Measurements from ENCODE around the gene GPHB5. TPM values are rescaled to one million over a fixed set of nuclear protein-coding genes. Genes with fewer than 3 reads are reported as not detected.

The GPHB5 gene
- total and polyA plus RNA-seq, 2 experiments from 2014 or later = not detected

DNA sequence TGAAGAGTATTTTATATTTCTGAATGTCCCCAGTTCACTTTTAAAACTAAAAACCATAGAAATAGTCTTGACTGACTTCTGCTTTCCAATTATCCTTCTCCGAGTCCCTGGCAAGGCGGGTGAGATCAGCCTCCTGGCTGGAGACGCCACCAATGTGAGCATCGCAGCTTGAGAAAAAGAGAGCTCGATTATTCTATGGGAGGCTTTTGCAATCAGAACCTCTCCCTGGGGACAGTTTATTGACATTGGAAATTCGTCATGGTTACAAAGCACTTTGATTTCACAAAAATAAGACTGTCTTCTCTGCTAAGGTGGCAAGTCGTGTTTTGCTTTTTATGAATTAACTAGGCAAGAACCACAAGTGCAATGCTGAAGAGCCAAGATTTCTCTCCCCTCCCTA is 23.6 kb upstream of the GPHB5 start (continued):
- TF ChIP-seq, protein P1, sequence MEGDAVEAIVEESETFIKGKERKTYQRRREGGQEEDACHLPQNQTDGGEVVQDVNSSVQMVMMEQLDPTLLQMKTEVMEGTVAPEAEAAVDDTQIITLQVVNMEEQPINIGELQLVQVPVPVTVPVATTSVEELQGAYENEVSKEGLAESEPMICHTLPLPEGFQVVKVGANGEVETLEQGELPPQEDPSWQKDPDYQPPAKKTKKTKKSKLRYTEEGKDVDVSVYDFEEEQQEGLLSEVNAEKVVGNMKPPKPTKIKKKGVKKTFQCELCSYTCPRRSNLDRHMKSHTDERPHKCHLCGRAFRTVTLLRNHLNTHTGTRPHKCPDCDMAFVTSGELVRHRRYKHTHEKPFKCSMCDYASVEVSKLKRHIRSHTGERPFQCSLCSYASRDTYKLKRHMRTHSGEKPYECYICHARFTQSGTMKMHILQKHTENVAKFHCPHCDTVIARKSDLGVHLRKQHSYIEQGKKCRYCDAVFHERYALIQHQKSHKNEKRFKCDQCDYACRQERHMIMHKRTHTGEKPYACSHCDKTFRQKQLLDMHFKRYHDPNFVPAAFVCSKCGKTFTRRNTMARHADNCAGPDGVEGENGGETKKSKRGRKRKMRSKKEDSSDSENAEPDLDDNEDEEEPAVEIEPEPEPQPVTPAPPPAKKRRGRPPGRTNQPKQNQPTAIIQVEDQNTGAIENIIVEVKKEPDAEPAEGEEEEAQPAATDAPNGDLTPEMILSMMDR (conservative IDR thresholded peaks at IDR 0.05; ENCODE audit: low read depth in 2 of 2) = no peak
- TF ChIP-seq, protein P2, sequence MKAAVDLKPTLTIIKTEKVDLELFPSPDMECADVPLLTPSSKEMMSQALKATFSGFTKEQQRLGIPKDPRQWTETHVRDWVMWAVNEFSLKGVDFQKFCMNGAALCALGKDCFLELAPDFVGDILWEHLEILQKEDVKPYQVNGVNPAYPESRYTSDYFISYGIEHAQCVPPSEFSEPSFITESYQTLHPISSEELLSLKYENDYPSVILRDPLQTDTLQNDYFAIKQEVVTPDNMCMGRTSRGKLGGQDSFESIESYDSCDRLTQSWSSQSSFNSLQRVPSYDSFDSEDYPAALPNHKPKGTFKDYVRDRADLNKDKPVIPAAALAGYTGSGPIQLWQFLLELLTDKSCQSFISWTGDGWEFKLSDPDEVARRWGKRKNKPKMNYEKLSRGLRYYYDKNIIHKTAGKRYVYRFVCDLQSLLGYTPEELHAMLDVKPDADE (IDR thresholded peaks at IDR 0.05) = no peak
- no peak for TF ChIP-seq STAT1 (IDR thresholded peaks at IDR 0.05; ENCODE audit: unreplicated experiment)
- no peak for TF ChIP-seq POLR2AphosphoS5 (IDR thresholded peaks at IDR 0.05; ENCODE audit: low read depth)

DNA sequence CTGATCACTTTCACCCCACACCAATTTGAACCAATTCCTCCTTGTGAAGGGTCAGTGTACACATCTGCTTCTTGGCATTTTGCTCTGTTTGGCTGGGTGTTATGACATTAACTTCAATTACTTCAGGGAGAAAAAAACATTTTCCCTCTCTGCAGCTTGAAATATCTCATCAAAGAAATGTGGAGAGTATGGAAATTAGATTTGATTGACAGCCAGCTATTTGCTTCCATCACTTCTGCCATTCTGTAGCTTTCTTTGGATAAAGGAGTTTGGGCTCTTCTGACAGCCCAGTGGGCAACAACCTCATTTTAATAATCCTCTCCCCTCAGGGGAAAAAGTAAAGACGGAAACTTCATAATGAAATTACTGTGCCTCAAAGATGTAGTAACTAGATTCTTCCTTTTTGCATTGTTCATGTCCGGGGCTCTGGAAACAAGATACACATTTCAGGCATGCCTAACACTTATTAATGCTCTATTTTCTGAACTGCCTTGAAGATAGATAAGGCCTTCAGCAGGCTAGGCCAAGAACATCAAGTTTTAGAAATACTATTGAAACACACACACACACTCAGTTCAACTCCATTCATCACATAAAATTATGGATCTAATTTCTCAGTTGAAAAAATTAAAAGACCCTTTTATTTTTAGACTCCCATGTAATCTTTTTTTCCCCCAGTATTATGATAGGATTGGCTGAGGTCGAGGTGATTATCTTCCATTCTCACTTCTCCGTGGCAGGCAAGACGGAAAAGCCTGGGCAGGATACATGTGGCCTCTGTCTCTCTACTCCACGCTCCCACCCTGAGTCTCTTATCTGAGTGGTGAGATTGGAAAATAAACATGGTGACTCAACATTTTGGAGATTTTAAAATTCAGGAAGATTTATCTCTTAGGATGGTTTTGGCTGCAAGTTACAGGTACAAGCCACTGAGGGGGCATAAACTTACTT is 10.3 kb upstream of the GPHB5 start:
- H3K36me3 ChIP-seq (ENCODE audit: insufficient read depth) = no peaks in the 10 kb centered on the region
- H2AFZ ChIP-seq = no peak overlapping the region
- no peaks in the 10 kb centered on the region for H3K27me3 ChIP-seq (ENCODE audit: insufficient read depth)
- no peak for DNase-seq (ENCODE audit: low spot score)
- H3K79me2 ChIP-seq (replicated peaks; ENCODE audit: insufficient read depth) = no peaks in the 10 kb centered on the region
- H3K27me3 Mint-ChIP-seq (ENCODE audit: insufficient read depth, low read depth, poor library complexity) = no peaks in the 10 kb centered on the region
- no peak overlapping the region for H3K27ac ChIP-seq (ENCODE audit: low read depth)
- no peaks in the 10 kb centered on the region for H4K20me1 ChIP-seq (replicated peaks; ENCODE audit: insufficient read depth)
- no peak for ATAC-seq
- no peak overlapping the region for H3K4me3 ChIP-seq
- H3F3A ChIP-seq (replicated peaks; ENCODE audit: low read depth) = no peaks in the 10 kb centered on the region
- no peak overlapping the region for H3K27ac Mint-ChIP-seq
- H3K9me3 Mint-ChIP-seq = peaks cover 7% of the 10 kb centered on the region; the same call in 1 of the 3 replicates
- no peaks in the 10 kb centered on the region for H3K4me1 ChIP-seq (ENCODE audit: insufficient read depth)
- H3K4me3 Mint-ChIP-seq = no peak overlapping the region
- H3K4me1 Mint-ChIP-seq = peaks cover 9% of the 10 kb centered on the region; the same call in 2 of the 3 replicates
- peaks cover 6% of the 10 kb centered on the region; the same call in 1 of the 2 replicates for H3K9me2 ChIP-seq (ENCODE audit: insufficient read depth)
- H3K36me3 Mint-ChIP-seq (ENCODE audit: low read depth) = peaks cover 3% of the 10 kb centered on the region; the same call in 1 of the 3 replicates
- no peak overlapping the region for H3K4me2 ChIP-seq
- TF ChIP-seq CREB1 (CRISPR knock-in tag; IDR thresholded peaks at IDR 0.05; ENCODE audit: low read depth) (no peak), STAT1 (IDR thresholded peaks at IDR 0.05; ENCODE audit: unreplicated experiment) (no peak), ZNF114 (CRISPR knock-in tag; IDR thresholded peaks at IDR 0.05) (no peak), JUNB (IDR thresholded peaks at IDR 0.05; ENCODE audit: unreplicated experiment) (no peak)
- TF ChIP-seq, protein P3, sequence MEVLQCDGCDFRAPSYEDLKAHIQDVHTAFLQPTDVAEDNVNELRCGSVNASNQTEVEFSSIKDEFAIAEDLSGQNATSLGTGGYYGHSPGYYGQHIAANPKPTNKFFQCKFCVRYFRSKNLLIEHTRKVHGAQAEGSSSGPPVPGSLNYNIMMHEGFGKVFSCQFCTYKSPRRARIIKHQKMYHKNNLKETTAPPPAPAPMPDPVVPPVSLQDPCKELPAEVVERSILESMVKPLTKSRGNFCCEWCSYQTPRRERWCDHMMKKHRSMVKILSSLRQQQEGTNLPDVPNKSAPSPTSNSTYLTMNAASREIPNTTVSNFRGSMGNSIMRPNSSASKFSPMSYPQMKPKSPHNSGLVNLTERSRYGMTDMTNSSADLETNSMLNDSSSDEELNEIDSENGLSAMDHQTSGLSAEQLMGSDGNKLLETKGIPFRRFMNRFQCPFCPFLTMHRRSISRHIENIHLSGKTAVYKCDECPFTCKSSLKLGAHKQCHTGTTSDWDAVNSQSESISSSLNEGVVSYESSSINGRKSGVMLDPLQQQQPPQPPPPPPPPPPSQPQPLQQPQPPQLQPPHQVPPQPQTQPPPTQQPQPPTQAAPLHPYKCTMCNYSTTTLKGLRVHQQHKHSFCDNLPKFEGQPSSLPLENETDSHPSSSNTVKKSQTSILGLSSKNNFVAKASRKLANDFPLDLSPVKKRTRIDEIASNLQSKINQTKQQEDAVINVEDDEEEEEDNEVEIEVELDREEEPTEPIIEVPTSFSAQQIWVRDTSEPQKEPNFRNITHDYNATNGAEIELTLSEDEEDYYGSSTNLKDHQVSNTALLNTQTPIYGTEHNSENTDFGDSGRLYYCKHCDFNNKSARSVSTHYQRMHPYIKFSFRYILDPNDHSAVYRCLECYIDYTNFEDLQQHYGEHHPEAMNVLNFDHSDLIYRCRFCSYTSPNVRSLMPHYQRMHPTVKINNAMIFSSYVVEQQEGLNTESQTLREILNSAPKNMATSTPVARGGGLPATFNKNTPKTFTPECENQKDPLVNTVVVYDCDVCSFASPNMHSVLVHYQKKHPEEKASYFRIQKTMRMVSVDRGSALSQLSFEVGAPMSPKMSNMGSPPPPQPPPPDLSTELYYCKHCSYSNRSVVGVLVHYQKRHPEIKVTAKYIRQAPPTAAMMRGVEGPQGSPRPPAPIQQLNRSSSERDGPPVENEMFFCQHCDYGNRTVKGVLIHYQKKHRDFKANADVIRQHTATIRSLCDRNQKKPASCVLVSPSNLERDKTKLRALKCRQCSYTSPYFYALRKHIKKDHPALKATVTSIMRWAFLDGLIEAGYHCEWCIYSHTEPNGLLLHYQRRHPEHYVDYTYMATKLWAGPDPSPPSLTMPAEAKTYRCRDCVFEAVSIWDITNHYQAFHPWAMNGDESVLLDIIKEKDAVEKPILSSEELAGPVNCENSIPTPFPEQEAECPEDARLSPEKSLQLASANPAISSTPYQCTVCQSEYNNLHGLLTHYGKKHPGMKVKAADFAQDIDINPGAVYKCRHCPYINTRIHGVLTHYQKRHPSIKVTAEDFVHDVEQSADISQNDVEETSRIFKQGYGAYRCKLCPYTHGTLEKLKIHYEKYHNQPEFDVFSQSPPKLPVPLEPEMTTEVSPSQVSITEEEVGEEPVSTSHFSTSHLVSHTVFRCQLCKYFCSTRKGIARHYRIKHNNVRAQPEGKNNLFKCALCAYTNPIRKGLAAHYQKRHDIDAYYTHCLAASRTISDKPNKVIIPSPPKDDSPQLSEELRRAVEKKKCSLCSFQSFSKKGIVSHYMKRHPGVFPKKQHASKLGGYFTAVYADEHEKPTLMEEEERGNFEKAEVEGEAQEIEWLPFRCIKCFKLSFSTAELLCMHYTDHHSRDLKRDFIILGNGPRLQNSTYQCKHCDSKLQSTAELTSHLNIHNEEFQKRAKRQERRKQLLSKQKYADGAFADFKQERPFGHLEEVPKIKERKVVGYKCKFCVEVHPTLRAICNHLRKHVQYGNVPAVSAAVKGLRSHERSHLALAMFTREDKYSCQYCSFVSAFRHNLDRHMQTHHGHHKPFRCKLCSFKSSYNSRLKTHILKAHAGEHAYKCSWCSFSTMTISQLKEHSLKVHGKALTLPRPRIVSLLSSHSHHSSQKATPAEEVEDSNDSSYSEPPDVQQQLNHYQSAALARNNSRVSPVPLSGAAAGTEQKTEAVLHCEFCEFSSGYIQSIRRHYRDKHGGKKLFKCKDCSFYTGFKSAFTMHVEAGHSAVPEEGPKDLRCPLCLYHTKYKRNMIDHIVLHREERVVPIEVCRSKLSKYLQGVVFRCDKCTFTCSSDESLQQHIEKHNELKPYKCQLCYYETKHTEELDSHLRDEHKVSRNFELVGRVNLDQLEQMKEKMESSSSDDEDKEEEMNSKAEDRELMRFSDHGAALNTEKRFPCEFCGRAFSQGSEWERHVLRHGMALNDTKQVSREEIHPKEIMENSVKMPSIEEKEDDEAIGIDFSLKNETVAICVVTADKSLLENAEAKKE (CRISPR knock-in tag; IDR thresholded peaks at IDR 0.05) = no peak
- TF ChIP-seq, protein P1 (conservative IDR thresholded peaks at IDR 0.05; ENCODE audit: low read depth in 2 of 2) = no peak

All from GM23338 (cell line).